Measurements from ENCODE around the gene RET. TPM values are rescaled to one million over a fixed set of nuclear protein-coding genes. Genes with fewer than 3 reads are reported as not detected.

Gene RET
- total RNA-seq, 1 donor from 2014 or later, result 1.1 TPM

DNA sequence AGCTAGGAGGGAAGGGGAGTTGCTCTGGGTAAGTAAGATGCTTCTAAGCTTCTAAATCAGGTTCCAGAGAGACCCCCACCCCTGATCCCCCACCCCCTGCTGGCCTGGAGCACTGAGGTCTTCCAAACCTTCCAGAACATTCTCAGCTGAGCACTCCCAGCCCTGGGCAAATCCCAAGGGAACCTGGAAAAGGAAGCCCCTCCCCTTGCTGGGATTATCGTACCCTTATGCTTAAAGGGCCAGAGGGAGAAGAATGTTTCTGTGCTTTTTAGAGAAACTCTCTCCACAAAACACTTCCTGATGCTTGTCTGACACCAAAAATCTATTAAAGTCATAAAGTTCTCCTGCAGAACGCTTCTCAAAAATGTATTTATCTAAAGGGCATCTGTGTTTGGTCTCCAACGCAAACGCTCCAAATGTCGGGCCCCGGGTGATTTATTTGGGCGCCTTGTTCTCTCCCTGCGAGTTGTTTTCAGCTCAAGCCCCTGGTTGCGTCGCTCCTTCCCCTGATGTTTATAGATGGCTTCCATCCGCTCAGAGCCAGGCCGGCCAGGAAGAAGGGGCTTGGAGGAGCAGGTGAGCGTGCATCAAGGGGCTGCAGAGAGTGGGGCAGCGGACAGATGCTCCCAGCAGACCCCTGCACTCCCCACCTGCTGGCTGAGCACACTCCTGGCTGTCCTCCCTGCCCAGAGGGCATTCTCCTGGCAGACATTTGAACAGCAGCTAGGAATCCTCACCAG, 8.2 kb upstream of the RET start:
- H3K4me3 ChIP-seq (ENCODE audit: insufficient read depth, low read depth, low read length), result no peak overlapping the region
- Mint-ChIP-seq H3K4me1 (ENCODE audit: low read depth, unreplicated experiment) (no peaks in the 10 kb centered on the region), H3K36me3 (ENCODE audit: low read depth, unreplicated experiment) (no peaks in the 10 kb centered on the region), H3K27me3 (ENCODE audit: low read depth, unreplicated experiment) (peaks cover 64% of the 10 kb centered on the region), H3K27ac (ENCODE audit: unreplicated experiment) (no peak overlapping the region), H3K9me3 (ENCODE audit: unreplicated experiment) (no peaks in the 10 kb centered on the region), H3K4me3 (ENCODE audit: unreplicated experiment) (no peak overlapping the region)
- H3K4me2 ChIP-seq (ENCODE audit: low read length), result no peak overlapping the region
- H3K36me3 ChIP-seq (ENCODE audit: insufficient read depth, low read length), result no peaks in the 10 kb centered on the region
- no peak for FAIRE-seq
- no peak overlapping the region for H3K27ac ChIP-seq (ENCODE audit: low read depth, low read length)
- TF ChIP-seq, protein P1, sequence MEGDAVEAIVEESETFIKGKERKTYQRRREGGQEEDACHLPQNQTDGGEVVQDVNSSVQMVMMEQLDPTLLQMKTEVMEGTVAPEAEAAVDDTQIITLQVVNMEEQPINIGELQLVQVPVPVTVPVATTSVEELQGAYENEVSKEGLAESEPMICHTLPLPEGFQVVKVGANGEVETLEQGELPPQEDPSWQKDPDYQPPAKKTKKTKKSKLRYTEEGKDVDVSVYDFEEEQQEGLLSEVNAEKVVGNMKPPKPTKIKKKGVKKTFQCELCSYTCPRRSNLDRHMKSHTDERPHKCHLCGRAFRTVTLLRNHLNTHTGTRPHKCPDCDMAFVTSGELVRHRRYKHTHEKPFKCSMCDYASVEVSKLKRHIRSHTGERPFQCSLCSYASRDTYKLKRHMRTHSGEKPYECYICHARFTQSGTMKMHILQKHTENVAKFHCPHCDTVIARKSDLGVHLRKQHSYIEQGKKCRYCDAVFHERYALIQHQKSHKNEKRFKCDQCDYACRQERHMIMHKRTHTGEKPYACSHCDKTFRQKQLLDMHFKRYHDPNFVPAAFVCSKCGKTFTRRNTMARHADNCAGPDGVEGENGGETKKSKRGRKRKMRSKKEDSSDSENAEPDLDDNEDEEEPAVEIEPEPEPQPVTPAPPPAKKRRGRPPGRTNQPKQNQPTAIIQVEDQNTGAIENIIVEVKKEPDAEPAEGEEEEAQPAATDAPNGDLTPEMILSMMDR (IDR thresholded peaks at IDR 0.05; ENCODE audit: insufficient read depth, low read depth, low read length), result no peak
- no peak for TF ChIP-seq EZH2 (IDR thresholded peaks at IDR 0.05; ENCODE audit: insufficient read depth, low read length)
- H2AFZ ChIP-seq (ENCODE audit: low read depth, low read length), result no peak overlapping the region
- H4K20me1 ChIP-seq (ENCODE audit: insufficient read depth, low read length), result no peaks in the 10 kb centered on the region
- H3K9me3 ChIP-seq (ENCODE audit: insufficient read depth, low read depth, low read length), result no peaks in the 10 kb centered on the region
- no peak overlapping the region for H3K9ac ChIP-seq (ENCODE audit: low read length)
- no peaks in the 10 kb centered on the region for H3K4me1 ChIP-seq (ENCODE audit: insufficient read depth, low read length)
- no peak for DNase-seq (ENCODE audit: low read depth)
- H3K79me2 ChIP-seq (ENCODE audit: insufficient read depth, low read length), result no peaks in the 10 kb centered on the region
- no peaks in the 10 kb centered on the region for H3K27me3 ChIP-seq (ENCODE audit: insufficient read depth, low read length)

DNA sequence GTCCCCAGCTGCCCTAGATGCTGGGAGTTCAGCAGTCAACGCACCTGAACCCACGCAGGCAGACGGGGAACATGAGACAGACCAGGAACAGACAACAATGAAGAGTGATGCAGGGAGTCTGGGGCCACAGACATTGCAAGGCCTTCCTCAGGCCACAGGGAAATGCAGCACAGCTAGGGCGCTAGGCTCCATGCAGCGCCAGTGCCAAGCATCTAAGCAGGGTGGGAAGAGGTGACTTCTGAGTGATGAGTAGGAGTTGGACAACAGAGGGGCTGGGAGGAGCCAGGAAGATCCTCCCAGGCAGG, 7.7 kb upstream of the RET start:
- H3K27ac ChIP-seq (ENCODE audit: low read depth, low read length), result no peak overlapping the region
- TF ChIP-seq, protein P1 (IDR thresholded peaks at IDR 0.05; ENCODE audit: insufficient read depth, low read depth, low read length), result no peak
- no peak for TF ChIP-seq EZH2 (IDR thresholded peaks at IDR 0.05; ENCODE audit: insufficient read depth, low read length)
- H3K9me3 ChIP-seq (ENCODE audit: insufficient read depth, low read depth, low read length), result no peaks in the 10 kb centered on the region

DNA sequence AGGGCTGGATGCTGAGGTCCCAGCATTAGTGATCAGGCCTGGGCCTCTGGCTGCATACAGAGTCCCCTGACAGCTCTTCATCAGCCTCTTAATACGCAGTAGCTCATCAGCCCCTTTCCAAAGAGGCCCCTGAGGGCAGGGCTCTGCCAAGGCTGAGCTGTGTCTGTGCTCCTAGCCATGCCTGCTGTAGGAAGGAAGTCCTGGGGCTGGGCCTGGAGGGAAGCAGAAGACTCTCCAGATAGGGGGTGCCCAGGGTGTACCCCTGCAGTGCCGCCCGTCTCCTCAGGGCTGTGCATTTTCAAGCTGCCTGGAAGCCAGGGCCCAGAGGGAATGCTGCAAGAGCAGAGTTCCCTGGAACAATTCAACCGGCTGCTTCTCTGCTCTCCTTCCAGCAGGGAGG, 7.3 kb upstream of the RET start:
- Mint-ChIP-seq H3K4me1 (ENCODE audit: low read depth, unreplicated experiment) (no peaks in the 10 kb centered on the region), H3K9me3 (ENCODE audit: unreplicated experiment) (no peaks in the 10 kb centered on the region), H3K4me3 (ENCODE audit: unreplicated experiment) (no peak overlapping the region), H3K27ac (ENCODE audit: unreplicated experiment) (no peak overlapping the region), H3K36me3 (ENCODE audit: low read depth, unreplicated experiment) (no peaks in the 10 kb centered on the region), H3K27me3 (ENCODE audit: low read depth, unreplicated experiment) (peaks cover 70% of the 10 kb centered on the region)
- no peak for TF ChIP-seq EZH2 (IDR thresholded peaks at IDR 0.05; ENCODE audit: insufficient read depth, low read length)
- TF ChIP-seq, protein P1 (IDR thresholded peaks at IDR 0.05; ENCODE audit: insufficient read depth, low read depth, low read length), result no peak
- Histone ChIP-seq H3K79me2 (ENCODE audit: insufficient read depth, low read length) (no peaks in the 10 kb centered on the region), H3K36me3 (ENCODE audit: insufficient read depth, low read length) (no peaks in the 10 kb centered on the region), H4K20me1 (ENCODE audit: insufficient read depth, low read length) (no peaks in the 10 kb centered on the region), H3K4me2 (ENCODE audit: low read length) (no peak overlapping the region), H3K27ac (ENCODE audit: low read depth, low read length) (no peak overlapping the region), H2AFZ (ENCODE audit: low read depth, low read length) (no peak overlapping the region), H3K27me3 (ENCODE audit: insufficient read depth, low read length) (no peaks in the 10 kb centered on the region), H3K4me3 (ENCODE audit: insufficient read depth, low read depth, low read length) (no peak overlapping the region), H3K4me1 (ENCODE audit: insufficient read depth, low read length) (no peaks in the 10 kb centered on the region), H3K9me3 (ENCODE audit: insufficient read depth, low read depth, low read length) (no peaks in the 10 kb centered on the region), H3K9ac (ENCODE audit: low read length) (no peak overlapping the region)
- FAIRE-seq (no peak), DNase-seq (ENCODE audit: low read depth) (no peak)

More for the DNA sequence above, 7.7 kb upstream of the RET start:
- Mint-ChIP-seq H3K4me3 (ENCODE audit: unreplicated experiment) (no peak overlapping the region), H3K27me3 (ENCODE audit: low read depth, unreplicated experiment) (peaks cover 69% of the 10 kb centered on the region), H3K9me3 (ENCODE audit: unreplicated experiment) (no peaks in the 10 kb centered on the region), H3K36me3 (ENCODE audit: low read depth, unreplicated experiment) (no peaks in the 10 kb centered on the region), H3K4me1 (ENCODE audit: low read depth, unreplicated experiment) (no peaks in the 10 kb centered on the region), H3K27ac (ENCODE audit: unreplicated experiment) (no peak overlapping the region)
- Histone ChIP-seq H3K9ac (ENCODE audit: low read length) (no peak overlapping the region), H3K36me3 (ENCODE audit: insufficient read depth, low read length) (no peaks in the 10 kb centered on the region), H3K79me2 (ENCODE audit: insufficient read depth, low read length) (no peaks in the 10 kb centered on the region), H3K27me3 (ENCODE audit: insufficient read depth, low read length) (no peaks in the 10 kb centered on the region), H3K4me1 (ENCODE audit: insufficient read depth, low read length) (no peaks in the 10 kb centered on the region), H3K4me2 (ENCODE audit: low read length) (no peak overlapping the region), H4K20me1 (ENCODE audit: insufficient read depth, low read length) (no peaks in the 10 kb centered on the region), H3K4me3 (ENCODE audit: insufficient read depth, low read depth, low read length) (no peak overlapping the region), H2AFZ (ENCODE audit: low read depth, low read length) (no peak overlapping the region)
- DNase-seq (ENCODE audit: low read depth) (no peak), FAIRE-seq (no peak)
